C4-2B (cell line): ENCODE data around the gene HSCB.

ENCODE experiments used
- ZFX ChIP-seq: fragments of 450-650 bp; IDR thresholded peaks from 2 replicates; pipeline ENCODE4 v1.6.1; 2017
- TF ChIP-seq, protein P1 (sequence below): fragments of 450-650 bp; conservative IDR thresholded peaks from 2 replicates; pipeline ENCODE4 v1.5.1; 2017; ENCODE audit warnings: mild to moderate bottlenecking

GRCh38 chr22:28716686-28717085, 25.2 kb upstream of the HSCB start:
- TF ChIP-seq, protein P1, sequence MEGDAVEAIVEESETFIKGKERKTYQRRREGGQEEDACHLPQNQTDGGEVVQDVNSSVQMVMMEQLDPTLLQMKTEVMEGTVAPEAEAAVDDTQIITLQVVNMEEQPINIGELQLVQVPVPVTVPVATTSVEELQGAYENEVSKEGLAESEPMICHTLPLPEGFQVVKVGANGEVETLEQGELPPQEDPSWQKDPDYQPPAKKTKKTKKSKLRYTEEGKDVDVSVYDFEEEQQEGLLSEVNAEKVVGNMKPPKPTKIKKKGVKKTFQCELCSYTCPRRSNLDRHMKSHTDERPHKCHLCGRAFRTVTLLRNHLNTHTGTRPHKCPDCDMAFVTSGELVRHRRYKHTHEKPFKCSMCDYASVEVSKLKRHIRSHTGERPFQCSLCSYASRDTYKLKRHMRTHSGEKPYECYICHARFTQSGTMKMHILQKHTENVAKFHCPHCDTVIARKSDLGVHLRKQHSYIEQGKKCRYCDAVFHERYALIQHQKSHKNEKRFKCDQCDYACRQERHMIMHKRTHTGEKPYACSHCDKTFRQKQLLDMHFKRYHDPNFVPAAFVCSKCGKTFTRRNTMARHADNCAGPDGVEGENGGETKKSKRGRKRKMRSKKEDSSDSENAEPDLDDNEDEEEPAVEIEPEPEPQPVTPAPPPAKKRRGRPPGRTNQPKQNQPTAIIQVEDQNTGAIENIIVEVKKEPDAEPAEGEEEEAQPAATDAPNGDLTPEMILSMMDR: no peak
- no peak for TF ChIP-seq ZFX
